Skin of body (tissue), 2 donors: ENCODE measurements around the gene EYA2. TPM values are rescaled to one million over a fixed set of nuclear protein-coding genes. Genes with fewer than 3 reads are reported as not detected.
"Not testable (repeated sequence)": the region's sequence is repeated elsewhere in the genome, so short reads cannot be mapped to it uniquely, and the experiment has no call there.

Experiments used
- DNase-seq: peaks from one replicate; lab custom pipeline; 2025; lab: John Stamatoyannopoulos, UW
- total RNA-seq: library from RNA; depleted of rRNA; stranded (reverse); fragments of >200 nt; gene quantifications from one replicate; pipeline ENCODE4 v1.2.3, GENCODE V29; 2014

The EYA2 gene
- 0.59 TPM for total RNA-seq

- no peak for DNase-seq
Observed at GRCh38 chr20:46894579-46894958, at the start of gene EYA2. TSS of gene EYA2 (plus strand) at chr20:46894843. CDS start at chr20:46990011, 95,168 bp downstream.

GRCh38 chr20:46844965-46845364 lies 49.7 kb upstream of the EYA2 start:
- DNase-seq = no peak

GRCh38 chr20:46849269-46849668 lies 45.4 kb upstream of the EYA2 start:
- no peak for DNase-seq

GRCh38 chr20:46849751-46850150 lies 44.9 kb upstream of the EYA2 start:
- DNase-seq = no peak

GRCh38 chr20:46850416-46850815 lies 44.2 kb upstream of the EYA2 start:
- no peak for DNase-seq

GRCh38 chr20:46850896-46851295 lies 43.7 kb upstream of the EYA2 start:
- no peak for DNase-seq

GRCh38 chr20:46851746-46852145 lies 42.9 kb upstream of the EYA2 start:
- DNase-seq = no peak

GRCh38 chr20:46852313-46852712 lies 42.3 kb upstream of the EYA2 start:
- DNase-seq = no peak

GRCh38 chr20:46853926-46854325 lies 40.7 kb upstream of the EYA2 start:
- DNase-seq = no peak

- DNase-seq = no peak
Observed at GRCh38 chr20:46857061-46857831, 37.4 kb upstream of the EYA2 start.

GRCh38 chr20:46865824-46866223 lies 28.8 kb upstream of the EYA2 start:
- DNase-seq = no peak

GRCh38 chr20:46870041-46870440 lies 24.6 kb upstream of the EYA2 start:
- no peak for DNase-seq

- no peak for DNase-seq
Observed at GRCh38 chr20:46872328-46873211, 22.1 kb upstream of the EYA2 start.

- no peak for DNase-seq
Observed at GRCh38 chr20:46875059-46875458, 19.6 kb upstream of the EYA2 start.

GRCh38 chr20:46879386-46879785 lies 15.3 kb upstream of the EYA2 start:
- DNase-seq = no peak

- DNase-seq = not testable (repeated sequence)
Observed at GRCh38 chr20:46879963-46880362, 14.7 kb upstream of the EYA2 start.

- no peak for DNase-seq
Observed at GRCh38 chr20:46883892-46884291, 10.8 kb upstream of the EYA2 start.

GRCh38 chr20:46890682-46891081 lies 4.0 kb upstream of the EYA2 start:
- DNase-seq = no peak

- DNase-seq = no peak
Observed at GRCh38 chr20:46893051-46893450, 1.6 kb upstream of the EYA2 start.

- no peak for DNase-seq
Observed at GRCh38 chr20:46893877-46894578, 615 bp upstream of the EYA2 start.

- no peak for DNase-seq
Observed at GRCh38 chr20:46894971-46895905, 595 bp downstream of the EYA2 start.
